Mesendoderm (in vitro differentiated cells): Measurements from ENCODE around the gene SCLY.

Experiments used
- DNase-seq: peaks from one replicate; pipeline ENCODE4 v3.0.0; 2013
- H2AK5ac ChIP-seq: 2 replicates; pipeline ENCODE4 v1.6.1; 2013; ENCODE audit warnings: low read length, inconsistent platforms
- H2BK120ac ChIP-seq: 2 replicates; pipeline ENCODE4 v1.6.1; 2013; ENCODE audit warnings: low read depth, mild to moderate bottlenecking, low read length, moderate library complexity, mixed read lengths
- H2BK15ac ChIP-seq: replicated peaks from 2 replicates; pipeline ENCODE4 v1.6.1; 2013; ENCODE audit warnings: low read depth, mild to moderate bottlenecking, moderate library complexity
- H2BK5ac ChIP-seq: 2 replicates; pipeline ENCODE4 v1.6.1; 2013; ENCODE audit warnings: low read length, inconsistent platforms
- H3K18ac ChIP-seq: 2 replicates; pipeline ENCODE4 v1.6.1; 2013; ENCODE audit warnings: mild to moderate bottlenecking, low read length, mixed read lengths
- H3K23ac ChIP-seq: one replicate; pipeline ENCODE4 v1.6.1; 2013; ENCODE audit warnings: low read length
- H3K27ac ChIP-seq: 2 replicates; pipeline ENCODE4 v1.5.1; 2013; ENCODE audit warnings: low read depth, mild to moderate bottlenecking, inconsistent platforms, low read length, moderate library complexity
- H3K27me3 ChIP-seq: 2 replicates; pipeline ENCODE4 v1.6.1; 2013; ENCODE audit warnings: low read length, control low read depth, mild to moderate bottlenecking, inconsistent platforms; ENCODE audit not compliant: insufficient read depth, poor library complexity
- H3K36me3 ChIP-seq: 2 replicates; pipeline ENCODE4 v1.6.1; 2013; ENCODE audit warnings: low read length, inconsistent platforms; ENCODE audit not compliant: control insufficient read depth, insufficient read depth
- H3K4ac ChIP-seq: one replicate; pipeline ENCODE4 v1.6.1; 2013; ENCODE audit warnings: low read depth, mild to moderate bottlenecking, low read length, moderate library complexity
- H3K4me1 ChIP-seq: 2 replicates; pipeline ENCODE4 v1.6.1; 2013; ENCODE audit warnings: low read depth, low read length, inconsistent platforms; ENCODE audit not compliant: control insufficient read depth
- H3K4me2 ChIP-seq: 2 replicates; pipeline ENCODE4 v1.6.1; 2013; ENCODE audit warnings: low read length
- H3K4me3 ChIP-seq: 2 replicates; pipeline ENCODE4 v1.5.1; 2013; ENCODE audit warnings: mild to moderate bottlenecking, low read length
- H3K56ac ChIP-seq: one replicate; pipeline ENCODE4 v1.6.1; 2013; ENCODE audit warnings: low read length
- H3K79me1 ChIP-seq: 2 replicates; pipeline ENCODE4 v1.6.1; 2013; ENCODE audit warnings: low read length, inconsistent platforms
- H3K79me2 ChIP-seq: 2 replicates; pipeline ENCODE4 v1.6.1; 2013; ENCODE audit warnings: mild to moderate bottlenecking, low read length; ENCODE audit not compliant: control insufficient read depth, insufficient read depth
- H3K9ac ChIP-seq: 2 replicates; pipeline ENCODE4 v1.6.1; 2013; ENCODE audit warnings: low read length, inconsistent platforms
- H4K5ac ChIP-seq: one replicate; pipeline ENCODE4 v1.6.1; 2013; ENCODE audit warnings: low read length
- H4K8ac ChIP-seq: one replicate; pipeline ENCODE4 v1.6.1; 2013; ENCODE audit warnings: low read depth, mild to moderate bottlenecking, control low read depth, low read length, moderate library complexity
- WGBS: extraction: QIAGEN DNeasy Blood & Tissue Kit; methylation state at CpG from one replicate; pipeline ENCODE4 v1.1.7; 2013; ENCODE audit warnings: low lambda C conversion rate, missing lambda C conversion rate; ENCODE audit not compliant: insufficient coverage; ENCODE audit errors: extremely low coverage; 5-methylcytosine and 5-hydroxymethylcytosine counted together

SCLY gene

DNA sequence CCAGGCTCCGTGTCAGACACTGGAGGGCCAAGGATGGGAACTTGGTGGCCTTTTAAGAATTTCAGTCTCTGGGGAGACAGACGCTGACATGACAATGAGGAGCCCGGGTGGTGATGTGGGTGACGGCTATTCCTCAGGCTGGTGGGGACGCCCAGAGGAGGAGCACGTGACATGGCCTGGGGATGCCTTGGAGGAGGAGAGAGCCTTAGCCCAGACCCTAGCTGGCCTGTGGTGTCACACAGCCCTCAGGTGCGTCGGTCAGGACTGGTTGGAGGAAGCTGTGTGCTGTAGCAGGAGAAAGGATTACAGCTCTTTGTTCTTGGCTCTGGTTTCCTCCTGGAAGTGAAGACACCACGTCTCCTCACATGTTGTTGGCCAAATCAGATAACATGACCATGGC lies 40.0 kb upstream of the SCLY start:
- Histone ChIP-seq H2BK15ac (no peak overlapping the region), H2BK120ac (no peak overlapping the region), H3K4ac (no peak overlapping the region), H3K4me1 (no peaks in the 10 kb centered on the region), H3K23ac (no peak overlapping the region), H3K79me1 (peaks cover 2% of the 10 kb centered on the region), H3K56ac (no peak overlapping the region), H3K4me3 (no peak overlapping the region), H3K9ac (no peak overlapping the region), H2BK5ac (no peak overlapping the region), H4K5ac (no peak overlapping the region), H3K36me3 (no peaks in the 10 kb centered on the region), H4K8ac (no peak overlapping the region), H3K18ac (no peak overlapping the region), H2AK5ac (no peak overlapping the region), H3K79me2 (no peaks in the 10 kb centered on the region), H3K4me2 (no peak overlapping the region), H3K27ac (no peak overlapping the region), H3K27me3 (no peaks in the 10 kb centered on the region)
- no peak for DNase-seq
- WGBS = no CpG with 5 or more reads among the region's 9 CpGs

DNA sequence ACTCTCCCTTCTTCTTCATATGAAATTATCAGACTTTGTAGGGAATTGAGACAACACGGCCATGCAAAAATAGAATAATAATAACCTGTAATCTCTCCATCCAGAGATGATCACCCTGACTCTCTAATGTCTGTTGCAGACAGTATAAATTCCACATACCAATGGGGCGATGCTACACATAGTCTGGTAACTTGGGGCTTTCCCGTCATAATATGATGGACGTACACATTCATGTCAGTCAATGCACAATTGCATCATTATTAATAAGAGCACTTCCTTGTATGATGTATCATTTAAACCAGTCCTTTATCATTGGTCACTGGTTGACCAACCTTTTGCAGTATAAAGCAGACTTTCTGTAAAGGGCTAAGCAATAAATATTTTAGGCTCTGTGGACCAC lies 39.5 kb upstream of the SCLY start:
- Histone ChIP-seq H3K4me1 (no peaks in the 10 kb centered on the region), H3K36me3 (no peaks in the 10 kb centered on the region), H3K9ac (no peak overlapping the region), H3K27me3 (no peaks in the 10 kb centered on the region), H4K5ac (no peak overlapping the region), H3K4me2 (no peak overlapping the region), H3K56ac (no peak overlapping the region), H2BK15ac (no peak overlapping the region), H2AK5ac (no peak overlapping the region), H3K4ac (no peak overlapping the region), H3K23ac (no peak overlapping the region), H3K27ac (no peak overlapping the region), H3K79me2 (no peaks in the 10 kb centered on the region), H2BK120ac (no peak overlapping the region), H3K18ac (no peak overlapping the region), H3K79me1 (peaks cover 2% of the 10 kb centered on the region), H3K4me3 (no peak overlapping the region), H4K8ac (no peak overlapping the region), H2BK5ac (no peak overlapping the region)
- WGBS = no CpG with 5 or more reads among the region's 4 CpGs
- DNase-seq = no peak

DNA sequence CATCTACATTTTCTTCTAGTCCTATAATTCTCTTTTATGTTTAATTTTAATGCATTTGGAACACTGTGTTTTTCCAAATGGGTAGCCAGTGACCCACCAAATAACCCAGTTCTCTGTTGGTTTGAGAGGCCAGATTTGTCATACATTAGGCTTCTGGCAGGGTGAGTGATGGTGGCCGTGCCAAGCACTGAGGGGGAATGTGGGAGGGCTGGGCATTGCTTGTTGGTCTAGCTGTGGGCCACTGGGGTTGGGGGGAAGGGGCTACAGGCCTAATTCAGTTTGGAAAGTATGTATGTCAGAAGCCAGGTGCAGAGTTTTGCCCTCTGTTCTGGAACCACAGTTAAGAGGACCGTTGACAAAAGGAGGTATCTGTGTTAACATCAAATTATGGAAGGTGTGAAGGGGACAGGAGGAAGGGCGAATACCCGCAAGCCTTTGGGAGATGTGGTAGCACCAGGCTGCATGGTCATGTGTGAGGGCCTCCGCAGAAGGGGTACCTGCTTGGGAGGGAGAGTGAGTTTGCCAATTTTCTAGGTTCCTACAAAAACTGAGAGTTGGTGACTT lies 38.1 kb upstream of the SCLY start:
- peaks cover 2% of the 10 kb centered on the region for H3K79me1 ChIP-seq
- no peak overlapping the region for H3K23ac ChIP-seq
- H3K4me3 ChIP-seq = no peak overlapping the region
- H2AK5ac ChIP-seq = no peak overlapping the region
- no peak overlapping the region for H3K18ac ChIP-seq
- no peaks in the 10 kb centered on the region for H3K79me2 ChIP-seq
- H4K8ac ChIP-seq = no peak overlapping the region
- H3K36me3 ChIP-seq = no peaks in the 10 kb centered on the region
- DNase-seq = no peak
- no peak overlapping the region for H3K4ac ChIP-seq
- H3K56ac ChIP-seq = no peak overlapping the region
- H4K5ac ChIP-seq = no peak overlapping the region
- no peak overlapping the region for H2BK15ac ChIP-seq
- H3K4me2 ChIP-seq = no peak overlapping the region
- H3K4me1 ChIP-seq = no peaks in the 10 kb centered on the region
- H2BK5ac ChIP-seq = no peak overlapping the region
- H3K27me3 ChIP-seq = no peaks in the 10 kb centered on the region
- H3K9ac ChIP-seq = no peak overlapping the region
- no peak overlapping the region for H3K27ac ChIP-seq
- no CpG with 5 or more reads among the region's 5 CpGs for WGBS
- no peak overlapping the region for H2BK120ac ChIP-seq

DNA sequence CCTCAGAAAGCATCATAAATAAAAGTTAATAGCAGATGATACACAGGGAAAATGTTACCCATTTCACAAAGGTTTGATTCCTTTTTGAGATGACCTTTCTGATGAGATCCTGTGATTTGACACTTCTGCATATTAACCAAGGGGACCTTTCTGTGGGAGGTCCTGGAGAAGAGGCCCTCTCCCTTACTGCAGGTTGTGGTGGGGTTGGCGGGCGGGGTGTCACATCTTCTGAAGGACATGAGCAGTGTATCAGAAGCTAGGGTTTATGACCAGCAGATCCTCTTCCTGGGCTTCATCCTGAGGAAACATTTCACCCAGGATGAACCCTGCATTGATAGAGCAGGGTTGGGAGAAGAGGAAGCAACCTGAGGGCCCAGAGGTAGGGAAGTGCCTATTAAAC lies 37.2 kb upstream of the SCLY start:
- no peak overlapping the region for H3K23ac ChIP-seq
- H3K56ac ChIP-seq = no peak overlapping the region
- H3K79me1 ChIP-seq = peaks cover 2% of the 10 kb centered on the region
- no peak overlapping the region for H2BK5ac ChIP-seq
- no peak overlapping the region for H4K8ac ChIP-seq
- H3K36me3 ChIP-seq = no peaks in the 10 kb centered on the region
- H2AK5ac ChIP-seq = no peak overlapping the region
- no peak overlapping the region for H3K4me3 ChIP-seq
- no peak for DNase-seq
- no peaks in the 10 kb centered on the region for H3K4me1 ChIP-seq
- no peaks in the 10 kb centered on the region for H3K27me3 ChIP-seq
- no peak overlapping the region for H2BK15ac ChIP-seq
- no peak overlapping the region for H3K9ac ChIP-seq
- H2BK120ac ChIP-seq = no peak overlapping the region
- H3K27ac ChIP-seq = no peak overlapping the region
- H3K18ac ChIP-seq = no peak overlapping the region
- no peak overlapping the region for H3K4ac ChIP-seq
- no peak overlapping the region for H4K5ac ChIP-seq
- WGBS = no CpG with 5 or more reads among the region's 2 CpGs
- no peak overlapping the region for H3K4me2 ChIP-seq
- H3K79me2 ChIP-seq = no peaks in the 10 kb centered on the region

DNA sequence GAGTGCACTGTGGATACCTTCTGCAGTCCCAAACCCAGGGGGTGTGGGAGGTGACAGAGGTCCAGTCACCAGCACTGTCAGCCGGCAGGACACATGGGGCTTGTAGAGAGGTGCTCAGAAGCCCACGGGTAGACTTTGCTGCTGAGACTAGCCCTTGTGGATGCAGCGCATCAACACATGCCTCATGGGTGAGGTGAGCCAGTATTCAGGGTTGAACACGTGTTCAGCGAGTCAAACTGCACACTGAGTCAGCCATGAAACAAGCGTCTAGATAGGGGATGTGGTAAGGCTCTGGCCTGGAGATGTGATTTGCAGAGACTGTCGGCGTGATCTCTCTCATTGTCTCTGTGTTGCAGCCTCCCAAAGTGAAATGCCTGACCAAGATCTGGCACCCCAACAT lies 35.8 kb upstream of the SCLY start:
- no peak overlapping the region for H3K27ac ChIP-seq
- no peak overlapping the region for H2AK5ac ChIP-seq
- no peak overlapping the region for H2BK5ac ChIP-seq
- DNase-seq = no peak
- H3K79me1 ChIP-seq = peaks cover 2% of the 10 kb centered on the region
- no peak overlapping the region for H3K4me3 ChIP-seq
- no peak overlapping the region for H3K4me2 ChIP-seq
- peak overlapping the region; percentile 82 for H3K23ac ChIP-seq
- no peaks in the 10 kb centered on the region for H3K79me2 ChIP-seq
- no peak overlapping the region for H2BK120ac ChIP-seq
- no peak overlapping the region for H4K8ac ChIP-seq
- H3K56ac ChIP-seq = no peak overlapping the region
- no peak overlapping the region for H3K9ac ChIP-seq
- H4K5ac ChIP-seq = no peak overlapping the region
- H3K36me3 ChIP-seq = no peaks in the 10 kb centered on the region
- H3K4me1 ChIP-seq = no peaks in the 10 kb centered on the region
- no peaks in the 10 kb centered on the region for H3K27me3 ChIP-seq
- no CpG with 5 or more reads among the region's 8 CpGs for WGBS
- no peak overlapping the region for H3K4ac ChIP-seq
- H2BK15ac ChIP-seq = no peak overlapping the region
- no peak overlapping the region for H3K18ac ChIP-seq

DNA sequence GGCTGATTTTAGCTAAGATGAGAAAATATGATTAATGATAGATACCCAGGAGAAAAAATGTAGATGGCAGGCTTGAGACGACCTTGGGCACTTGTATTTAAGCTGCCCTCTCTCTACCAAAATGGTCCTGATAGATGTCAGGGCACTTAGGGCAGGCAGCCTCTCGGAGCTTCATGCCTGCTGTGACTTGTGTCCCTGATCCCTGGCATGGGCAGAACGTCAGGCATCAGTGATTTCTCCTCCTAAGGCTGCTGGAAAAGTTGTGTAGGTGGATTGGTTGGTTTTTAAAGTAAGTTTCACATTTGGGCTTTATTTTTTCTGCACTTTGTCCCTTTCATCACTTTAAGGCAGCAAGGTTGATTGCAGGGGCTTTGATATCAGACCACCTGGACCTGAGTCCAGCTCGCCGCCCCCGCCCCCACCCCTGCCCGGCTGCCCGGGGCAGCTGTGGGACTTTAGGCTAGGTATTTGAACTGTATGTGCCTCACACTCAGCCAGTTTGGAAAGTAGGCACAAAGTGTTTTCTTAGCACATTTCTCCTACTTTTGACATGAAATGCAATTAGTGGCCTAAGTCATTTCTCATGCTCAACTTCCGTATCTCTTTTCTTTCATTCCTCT lies 35.0 kb upstream of the SCLY start:
- Histone ChIP-seq H2BK5ac (no peak overlapping the region), H3K79me1 (peaks cover 2% of the 10 kb centered on the region), H4K8ac (no peak overlapping the region), H3K4me2 (no peak overlapping the region), H2BK120ac (no peak overlapping the region), H3K4ac (no peak overlapping the region), H2BK15ac (no peak overlapping the region), H3K27me3 (no peaks in the 10 kb centered on the region), H2AK5ac (no peak overlapping the region), H3K79me2 (no peaks in the 10 kb centered on the region), H3K56ac (no peak overlapping the region), H3K27ac (no peak overlapping the region), H3K36me3 (peaks cover 4% of the 10 kb centered on the region), H3K9ac (no peak overlapping the region), H3K4me1 (no peaks in the 10 kb centered on the region), H3K4me3 (no peak overlapping the region), H4K5ac (no peak overlapping the region), H3K18ac (no peak overlapping the region), H3K23ac (no peak overlapping the region)
- no peak for DNase-seq
- WGBS = no CpG with 5 or more reads among the region's 9 CpGs
